Muscle of arm (tissue), 12 donors: Measurements from ENCODE around the gene MMP21. TPM values are rescaled to one million over a fixed set of nuclear protein-coding genes. Genes with fewer than 3 reads are reported as not detected.

ENCODE experiments used
- polyA plus RNA-seq, 12 donors: library from polyadenylated mRNA; unstranded; fragments of 120-200 nt; gene quantifications; one replicate each; pipeline ENCODE4 v1.2.1, GENCODE V29; 2013; ENCODE audit not compliant: insufficient read length in 12 of 12

Gene MMP21
- polyA plus RNA-seq, 12 donors: 0.14 to 0.60 (median 0.51) TPM; not detected in 2

Other genes starting within 250 kb of the MMP21 start
- not detected for gene TEX36, start 92.7 kb downstream of the MMP21 start, polyA plus RNA-seq
- gene EDRF1, start 56.1 kb downstream of the MMP21 start, polyA plus RNA-seq: 10 to 100 TPM in 11 of 12 donors, not detected in 1; 16.1 to 33.7 (median 24.3) TPM
- gene UROS, start 47.4 kb upstream of the MMP21 start, polyA plus RNA-seq: 10 to 100 TPM in 11 of 12 donors, not detected in 1; 43.2 to 79.5 (median 57.8) TPM
- gene BCCIP, start 47.7 kb upstream of the MMP21 start, polyA plus RNA-seq: 10 to 100 TPM in 11 of 12 donors, not detected in 1; 36.9 to 75.0 (median 68.6) TPM
- gene DHX32, start 105.5 kb upstream of the MMP21 start, polyA plus RNA-seq: 10 to 100 TPM in 10 of 12 donors, 1 to 10 TPM in 1, not detected in 1; 7.1 to 23.3 (median 19.2) TPM
- gene FANK1, start 120.7 kb upstream of the MMP21 start, polyA plus RNA-seq: 1 to 10 TPM in 5 of 12 donors, under 1 TPM in 5, not detected in 2; 0.19 to 6.1 (median 0.98) TPM